HL-60 (cell line): Measurements from ENCODE around the gene UPP1.

Experiments used
- CTCF ChIP-seq: IDR thresholded peaks from one replicate; pipeline ENCODE4 v1.5.1; 2011; ENCODE audit warnings: low read length, control low read depth, inconsistent platforms; ENCODE audit not compliant: insufficient read depth
- GABPA ChIP-seq: IDR thresholded peaks from 2 replicates; pipeline ENCODE4 v1.6.1; 2012; ENCODE audit warnings: low read depth
- POLR2AphosphoS5 ChIP-seq: IDR thresholded peaks from 2 replicates; pipeline ENCODE4 v1.6.1; 2012; ENCODE audit warnings: low read depth
- SPI1 ChIP-seq: IDR thresholded peaks from 2 replicates; pipeline ENCODE4 v1.6.1; 2012; ENCODE audit warnings: low read depth, mild to moderate bottlenecking, borderline replicate concordance
- TF ChIP-seq, protein P1 (sequence below): IDR thresholded peaks from 2 replicates; pipeline ENCODE4 v1.6.1; 2012; ENCODE audit warnings: low read depth; ENCODE audit not compliant: insufficient replicate concordance

GRCh38 chr7:48130658-48131108 lies 41.6 kb downstream of the UPP1 start:
- TF ChIP-seq POLR2AphosphoS5 (no peak), CTCF (no peak), GABPA (no peak), SPI1 (no peak)
- TF ChIP-seq, protein P1, sequence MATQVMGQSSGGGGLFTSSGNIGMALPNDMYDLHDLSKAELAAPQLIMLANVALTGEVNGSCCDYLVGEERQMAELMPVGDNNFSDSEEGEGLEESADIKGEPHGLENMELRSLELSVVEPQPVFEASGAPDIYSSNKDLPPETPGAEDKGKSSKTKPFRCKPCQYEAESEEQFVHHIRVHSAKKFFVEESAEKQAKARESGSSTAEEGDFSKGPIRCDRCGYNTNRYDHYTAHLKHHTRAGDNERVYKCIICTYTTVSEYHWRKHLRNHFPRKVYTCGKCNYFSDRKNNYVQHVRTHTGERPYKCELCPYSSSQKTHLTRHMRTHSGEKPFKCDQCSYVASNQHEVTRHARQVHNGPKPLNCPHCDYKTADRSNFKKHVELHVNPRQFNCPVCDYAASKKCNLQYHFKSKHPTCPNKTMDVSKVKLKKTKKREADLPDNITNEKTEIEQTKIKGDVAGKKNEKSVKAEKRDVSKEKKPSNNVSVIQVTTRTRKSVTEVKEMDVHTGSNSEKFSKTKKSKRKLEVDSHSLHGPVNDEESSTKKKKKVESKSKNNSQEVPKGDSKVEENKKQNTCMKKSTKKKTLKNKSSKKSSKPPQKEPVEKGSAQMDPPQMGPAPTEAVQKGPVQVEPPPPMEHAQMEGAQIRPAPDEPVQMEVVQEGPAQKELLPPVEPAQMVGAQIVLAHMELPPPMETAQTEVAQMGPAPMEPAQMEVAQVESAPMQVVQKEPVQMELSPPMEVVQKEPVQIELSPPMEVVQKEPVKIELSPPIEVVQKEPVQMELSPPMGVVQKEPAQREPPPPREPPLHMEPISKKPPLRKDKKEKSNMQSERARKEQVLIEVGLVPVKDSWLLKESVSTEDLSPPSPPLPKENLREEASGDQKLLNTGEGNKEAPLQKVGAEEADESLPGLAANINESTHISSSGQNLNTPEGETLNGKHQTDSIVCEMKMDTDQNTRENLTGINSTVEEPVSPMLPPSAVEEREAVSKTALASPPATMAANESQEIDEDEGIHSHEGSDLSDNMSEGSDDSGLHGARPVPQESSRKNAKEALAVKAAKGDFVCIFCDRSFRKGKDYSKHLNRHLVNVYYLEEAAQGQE, result no peak
